GM23248 (cell line): Measurements from ENCODE around the gene SCLY. TPM values are rescaled to one million over a fixed set of nuclear protein-coding genes. Genes with fewer than 3 reads are reported as not detected.

Experiments used
- DNase-seq: peaks from one replicate; pipeline ENCODE4 v3.0.0-alpha.2; 2015
- H2AFZ ChIP-seq: fragments of 200-600 bp; sonication (generic); 2 replicates; pipeline ENCODE4 v1.6.1; 2016; ENCODE audit warnings: antibody characterized with exemption
- H3F3A ChIP-seq: fragments of 200-600 bp; sonication (generic); 2 replicates; pipeline ENCODE4 v1.6.1; 2016; ENCODE audit warnings: mild to moderate bottlenecking, antibody characterized with exemption, mixed run types; ENCODE audit not compliant: insufficient read depth
- H3K27ac ChIP-seq: fragments of 200-600 bp; sonication (generic); 2 replicates; pipeline ENCODE4 v1.5.1; 2016; ENCODE audit warnings: mild to moderate bottlenecking
- H3K27me3 ChIP-seq: fragments of 200-600 bp; sonication (generic); replicated peaks from 2 replicates; pipeline ENCODE4 v1.6.1; 2016; ENCODE audit warnings: mild to moderate bottlenecking; ENCODE audit not compliant: insufficient read depth
- H3K36me3 ChIP-seq: fragments of 200-600 bp; sonication (generic); 2 replicates; pipeline ENCODE4 v1.6.1; 2016; ENCODE audit warnings: low read depth, mild to moderate bottlenecking
- H3K4me1 ChIP-seq: fragments of 200-600 bp; sonication (generic); 2 replicates; pipeline ENCODE4 v1.6.1; 2016; ENCODE audit warnings: mild to moderate bottlenecking; ENCODE audit not compliant: insufficient read depth
- H3K4me2 ChIP-seq: fragments of 200-600 bp; sonication (generic); one replicate; pipeline ENCODE4 v1.6.1; 2016; ENCODE audit warnings: mild to moderate bottlenecking; ENCODE audit not compliant: unreplicated experiment
- H3K4me3 ChIP-seq: fragments of 200-600 bp; sonication (generic); 2 replicates; pipeline ENCODE4 v1.5.1; 2016; ENCODE audit warnings: mild to moderate bottlenecking
- H3K79me2 ChIP-seq: fragments of 200-600 bp; sonication (generic); 2 replicates; pipeline ENCODE4 v1.6.1; 2016; ENCODE audit warnings: mild to moderate bottlenecking; ENCODE audit not compliant: insufficient read depth
- H3K9ac ChIP-seq: fragments of 200-600 bp; sonication (generic); 2 replicates; pipeline ENCODE4 v1.6.1; 2016; ENCODE audit warnings: mild to moderate bottlenecking
- H3K9me2 ChIP-seq: fragments of 200-600 bp; sonication (generic); 2 replicates; pipeline ENCODE4 v1.6.1; 2016; ENCODE audit warnings: mixed run types, mild to moderate bottlenecking, moderate library complexity; ENCODE audit not compliant: insufficient read depth
- H3K9me3 ChIP-seq: fragments of 200-600 bp; sonication (generic); one replicate; pipeline ENCODE4 v1.6.1; 2017; ENCODE audit warnings: low read depth
- H4K20me1 ChIP-seq: fragments of 200-600 bp; sonication (generic); 2 replicates; pipeline ENCODE4 v1.6.0; 2016; ENCODE audit not compliant: insufficient read depth
- EZH2 ChIP-seq: fragments of 200-600 bp; sonication (generic); IDR thresholded peaks from 2 replicates; pipeline ENCODE4 v1.6.1; 2018; ENCODE audit warnings: antibody characterized with exemption, mild to moderate bottlenecking; ENCODE audit not compliant: insufficient read depth, poor library complexity, severe bottlenecking
- EZH2phosphoT487 ChIP-seq: fragments of 200-600 bp; sonication (generic); IDR thresholded peaks from 2 replicates; pipeline ENCODE4 v1.6.1; 2018; ENCODE audit warnings: antibody characterized with exemption, moderate library complexity, mild to moderate bottlenecking, low read depth; ENCODE audit not compliant: insufficient read depth
- WGBS, 2 experiments: methylation state at CpG; one replicate each; pipeline ENCODE4 v1.1.6; 2015 to 2017; ENCODE audit warnings: low lambda C conversion rate in 2 of 2, low coverage in 1 of 2; ENCODE audit errors: missing lambda C conversion rate in 2 of 2; 5-methylcytosine and 5-hydroxymethylcytosine counted together
- in situ Hi-C: fragments of 300-500 bp; cut with MboI; formaldehyde crosslinking; loops from 2 replicates; pipeline ENCODE4 v1.15.0; 2020
- polyA plus RNA-seq: library from polyadenylated mRNA; unstranded; fragments of >200 nt; fragmentation: Nextera tagmentation; extraction: Ambion mirVana; gene quantifications from 2 replicates; pipeline ENCODE4 v1.2.1, GENCODE V29; 2016
- total RNA-seq: library from RNA; depleted of rRNA; stranded (reverse); fragments of >200 nt; shearing (Covaris generic); gene quantifications from 2 replicates; pipeline ENCODE4 v1.2.3, GENCODE V29; 2014

SCLY gene
- total and polyA plus RNA-seq, 2 experiments from 2014 or later: 10.3 to 14.8 TPM

DNA sequence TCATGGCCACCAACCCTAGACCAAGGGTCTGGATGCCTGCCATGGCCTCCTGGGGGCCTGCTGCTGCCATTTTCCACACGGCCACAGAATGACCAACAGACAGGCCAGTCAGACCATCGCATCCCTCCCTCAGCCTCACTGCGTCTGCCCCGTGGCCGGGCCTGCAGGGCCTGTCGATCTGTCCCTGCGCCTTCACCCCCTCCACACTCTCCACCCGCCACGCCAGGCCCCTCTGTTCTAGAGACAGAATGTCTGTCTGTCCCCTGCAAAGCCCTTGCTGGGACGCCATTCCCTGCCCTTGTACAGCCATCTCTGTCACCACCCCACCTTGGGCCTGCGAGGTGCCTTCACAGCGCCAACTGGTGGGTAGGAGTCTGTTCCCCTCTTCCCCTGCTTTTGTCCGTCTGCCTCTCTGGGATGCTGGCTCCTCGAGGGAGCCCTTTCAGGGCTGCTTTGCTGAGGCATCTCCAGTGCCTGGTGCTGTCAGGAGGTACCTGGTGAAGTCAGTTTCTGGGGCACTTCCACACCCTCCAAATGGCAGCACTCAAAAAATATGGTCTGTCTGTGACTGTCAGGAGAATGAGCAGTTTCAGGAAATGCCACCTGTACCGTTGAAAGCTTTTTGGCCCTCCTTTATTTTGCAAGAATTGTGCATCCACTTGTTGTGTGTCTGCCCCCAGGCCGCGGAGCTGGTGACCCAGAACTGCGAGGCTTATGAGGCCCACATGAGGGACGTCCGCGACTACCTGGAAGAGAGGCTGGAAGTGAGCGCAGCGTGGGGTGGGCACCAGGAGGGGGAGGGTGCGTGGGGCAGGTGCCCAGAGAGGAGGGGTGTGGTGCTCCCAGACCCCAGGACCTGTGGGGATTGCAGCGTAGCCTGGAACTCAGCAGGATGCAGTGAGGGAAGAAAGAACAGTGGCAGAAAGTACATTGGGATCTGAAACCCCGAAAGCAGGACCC is 32.7 kb downstream of the SCLY start:
- WGBS, 2 experiments: 87 to 88% methylated on average over 24 to 26 of the region's 26 CpGs
- Histone ChIP-seq H2AFZ (no peak overlapping the region), H3K27me3 (no peaks in the 10 kb centered on the region), H3K9ac (no peak overlapping the region), H3K36me3 (no peaks in the 10 kb centered on the region), H3F3A (no peaks in the 10 kb centered on the region), H3K4me2 (no peak overlapping the region), H3K4me3 (no peak overlapping the region), H3K9me2 (no peaks in the 10 kb centered on the region), H3K27ac (no peak overlapping the region), H3K4me1 (no peaks in the 10 kb centered on the region), H4K20me1 (no peaks in the 10 kb centered on the region), H3K9me3 (no peaks in the 10 kb centered on the region), H3K79me2 (no peaks in the 10 kb centered on the region)
- no peak for DNase-seq
- in situ Hi-C loops: no loop called here
- TF ChIP-seq EZH2 (no peak), EZH2phosphoT487 (no peak)

DNA sequence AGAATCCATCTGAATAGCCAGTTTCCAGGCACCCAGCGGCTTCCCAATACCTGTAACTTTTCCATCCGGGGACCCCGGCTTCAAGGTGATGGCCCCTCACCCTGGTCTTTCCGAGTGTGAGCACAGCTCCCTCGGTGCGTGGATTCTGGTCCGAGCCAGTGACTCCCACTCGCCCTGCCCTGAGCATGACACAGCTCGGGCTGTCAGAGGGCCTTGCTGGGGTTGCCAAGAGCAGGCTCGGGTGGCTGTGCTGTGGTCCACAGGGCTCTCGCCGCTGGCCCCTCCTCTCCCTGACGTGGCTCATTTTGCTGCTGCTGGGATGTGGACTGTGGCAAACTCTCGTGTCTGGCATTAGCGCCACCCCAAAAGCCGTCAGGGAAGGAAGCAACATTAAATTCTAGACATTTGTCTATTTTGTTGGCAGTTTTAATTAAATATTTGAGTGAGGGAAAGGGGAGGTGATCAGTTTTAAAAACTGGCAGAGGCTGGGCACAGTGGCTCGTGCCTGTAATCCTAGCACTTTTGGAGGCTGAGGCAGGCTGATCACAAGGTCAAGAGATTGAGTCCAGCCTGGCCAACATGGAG is 33.7 kb downstream of the SCLY start:
- H3K4me2 ChIP-seq: no peak overlapping the region
- H4K20me1 ChIP-seq: no peaks in the 10 kb centered on the region
- H3K4me1 ChIP-seq: no peaks in the 10 kb centered on the region
- no peak overlapping the region for H2AFZ ChIP-seq
- H3K9me3 ChIP-seq: no peaks in the 10 kb centered on the region
- no peaks in the 10 kb centered on the region for H3F3A ChIP-seq
- no peak overlapping the region for H3K27ac ChIP-seq
- H3K36me3 ChIP-seq: no peaks in the 10 kb centered on the region
- DNase-seq: no peak
- no peaks in the 10 kb centered on the region for H3K27me3 ChIP-seq
- H3K4me3 ChIP-seq: no peak overlapping the region
- no peaks in the 10 kb centered on the region for H3K79me2 ChIP-seq
- no peak overlapping the region for H3K9ac ChIP-seq
- WGBS, 2 experiments: 92 to 94% methylated on average over 17 of the region's 17 CpGs
- H3K9me2 ChIP-seq: no peaks in the 10 kb centered on the region
- in situ Hi-C loops: no loop called here
- TF ChIP-seq EZH2 (no peak), EZH2phosphoT487 (no peak)

DNA sequence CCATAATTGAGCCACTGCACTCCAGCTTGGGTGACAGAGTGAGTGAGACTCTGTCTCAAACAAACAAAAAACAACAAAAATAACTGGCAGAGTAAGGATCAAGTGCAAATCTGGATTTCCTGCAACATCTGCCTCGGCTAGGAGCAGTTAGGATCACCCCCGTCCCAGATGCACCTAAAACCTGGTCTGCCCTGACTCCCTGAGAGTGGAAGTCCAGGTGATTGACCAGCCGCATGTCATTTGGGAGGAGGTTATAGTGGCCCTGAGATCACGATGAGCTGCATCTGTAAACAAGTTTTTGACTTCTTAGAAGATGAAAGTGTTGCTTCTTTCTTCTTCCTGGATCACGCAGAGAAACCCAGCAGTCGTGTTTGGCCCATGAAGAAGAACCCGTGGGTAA is 34.3 kb downstream of the SCLY start:
- Histone ChIP-seq H4K20me1 (no peaks in the 10 kb centered on the region), H3K9me3 (no peaks in the 10 kb centered on the region), H3F3A (no peaks in the 10 kb centered on the region), H3K9ac (no peak overlapping the region), H3K27me3 (no peaks in the 10 kb centered on the region), H3K4me2 (no peak overlapping the region), H3K36me3 (no peaks in the 10 kb centered on the region), H2AFZ (no peak overlapping the region), H3K27ac (no peak overlapping the region), H3K79me2 (no peaks in the 10 kb centered on the region), H3K4me1 (no peaks in the 10 kb centered on the region), H3K4me3 (no peak overlapping the region), H3K9me2 (no peaks in the 10 kb centered on the region)
- DNase-seq: no peak
- in situ Hi-C loops: no loop called here
- 90 to 91% methylated on average over 7 of the region's 7 CpGs for WGBS, 2 experiments
- TF ChIP-seq EZH2: no peak
- no peak for TF ChIP-seq EZH2phosphoT487

DNA sequence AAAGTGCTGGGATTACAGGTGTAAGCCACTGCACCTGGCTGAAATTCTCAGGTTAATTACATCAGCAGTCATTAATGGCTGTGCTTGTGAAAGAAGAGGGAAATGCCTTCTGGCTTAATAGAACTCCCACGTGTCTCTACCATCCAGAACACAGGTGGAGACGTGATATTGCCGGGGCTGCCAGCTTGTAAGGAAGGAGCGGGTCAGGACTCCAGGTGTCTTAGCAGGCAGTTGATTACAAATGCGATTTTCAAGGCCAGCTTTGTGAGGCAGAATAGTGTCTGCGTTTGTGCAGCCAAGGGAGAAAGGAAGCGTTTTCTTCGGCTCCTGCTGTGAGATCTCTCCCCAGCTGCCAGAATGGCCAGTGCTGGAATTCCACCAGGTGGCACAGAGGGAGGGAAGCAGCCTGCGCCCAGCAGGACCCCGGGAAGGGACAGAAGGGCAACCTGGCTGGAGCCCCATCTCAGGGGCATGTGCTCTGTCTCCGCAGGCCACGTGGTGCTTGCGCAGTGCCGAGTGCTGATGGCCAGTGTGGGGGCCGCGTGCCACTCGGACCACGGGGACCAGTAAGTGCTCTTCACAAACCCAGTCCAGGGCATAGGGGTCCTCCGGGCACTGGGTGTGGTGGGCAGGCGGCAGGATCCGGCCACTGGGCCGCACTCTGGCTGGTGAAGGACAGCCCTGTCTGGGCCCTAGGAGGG is 35.7 kb downstream of the SCLY start:
- Histone ChIP-seq H3K9me2 (no peaks in the 10 kb centered on the region), H3F3A (no peaks in the 10 kb centered on the region), H3K4me2 (no peak overlapping the region), H3K79me2 (no peaks in the 10 kb centered on the region), H3K9ac (no peak overlapping the region), H3K4me1 (no peaks in the 10 kb centered on the region), H3K4me3 (no peak overlapping the region), H3K9me3 (no peaks in the 10 kb centered on the region), H2AFZ (no peak overlapping the region), H3K27ac (no peak overlapping the region), H3K27me3 (no peaks in the 10 kb centered on the region), H3K36me3 (no peaks in the 10 kb centered on the region), H4K20me1 (no peaks in the 10 kb centered on the region)
- no peak for TF ChIP-seq EZH2phosphoT487
- TF ChIP-seq EZH2: no peak
- in situ Hi-C loops: no loop called here
- WGBS, 2 experiments: 88 to 91% methylated on average over 20 to 22 of the region's 22 CpGs
- DNase-seq: no peak
